IPS-15b (cell line): ENCODE data around the gene TBC1D8.

ENCODE experiments used
- H3K27me3 ChIP-seq: one replicate; pipeline ENCODE4 v1.6.1; 2013; ENCODE audit warnings: low read length; ENCODE audit not compliant: control insufficient read depth, insufficient read depth
- H3K36me3 ChIP-seq: one replicate; pipeline ENCODE4 v1.6.1; 2013; ENCODE audit warnings: low read length; ENCODE audit not compliant: control insufficient read depth, insufficient read depth
- H3K4me1 ChIP-seq: one replicate; pipeline ENCODE4 v1.6.1; 2013; ENCODE audit warnings: mild to moderate bottlenecking, low read length; ENCODE audit not compliant: control insufficient read depth, insufficient read depth
- H3K4me3 ChIP-seq: one replicate; pipeline ENCODE4 v1.5.1; 2013; ENCODE audit warnings: low read depth, low read length
- H3K9ac ChIP-seq: one replicate; pipeline ENCODE4 v1.6.1; 2013; ENCODE audit warnings: low read depth, mild to moderate bottlenecking, low read length
- H3K9me3 ChIP-seq: one replicate; pipeline ENCODE4 v1.6.1; 2013; ENCODE audit warnings: mild to moderate bottlenecking, low read length; ENCODE audit not compliant: control insufficient read depth, insufficient read depth

TBC1D8 gene

DNA sequence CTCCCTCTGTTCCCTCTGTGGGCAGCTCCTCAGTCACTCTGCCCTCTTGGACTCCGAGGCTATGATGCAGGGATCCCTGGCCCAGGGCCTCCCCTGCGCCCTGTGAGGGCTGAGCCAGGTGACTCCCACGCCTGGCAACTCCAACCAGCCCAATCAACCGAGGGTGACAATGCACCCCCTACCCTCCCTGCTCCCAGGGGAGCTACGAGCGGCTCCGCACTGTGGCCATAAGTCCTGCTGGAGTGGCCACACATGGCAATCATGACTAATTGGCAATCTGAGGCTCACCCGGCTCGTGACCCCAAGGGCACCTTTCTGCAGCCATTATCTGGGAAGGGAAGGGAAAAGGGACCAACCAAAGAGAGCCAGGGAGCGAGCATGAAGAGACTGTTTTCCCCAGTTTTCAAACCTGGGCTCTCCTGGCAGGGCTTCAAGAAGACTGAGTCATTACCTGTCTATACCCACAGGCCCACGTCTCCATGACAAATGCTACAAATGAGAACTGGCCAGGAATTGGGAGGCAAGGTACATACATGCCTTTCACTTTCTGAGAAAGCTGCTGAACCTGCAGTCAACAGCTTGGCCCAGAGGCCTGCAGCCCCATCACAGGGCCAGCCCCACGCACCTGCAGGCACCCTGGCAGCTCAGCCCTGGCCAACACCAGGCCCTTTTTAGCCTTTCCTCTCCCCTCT, 104.0 kb downstream of the TBC1D8 start:
- peaks cover 3% of the 10 kb centered on the region for H3K4me1 ChIP-seq

DNA sequence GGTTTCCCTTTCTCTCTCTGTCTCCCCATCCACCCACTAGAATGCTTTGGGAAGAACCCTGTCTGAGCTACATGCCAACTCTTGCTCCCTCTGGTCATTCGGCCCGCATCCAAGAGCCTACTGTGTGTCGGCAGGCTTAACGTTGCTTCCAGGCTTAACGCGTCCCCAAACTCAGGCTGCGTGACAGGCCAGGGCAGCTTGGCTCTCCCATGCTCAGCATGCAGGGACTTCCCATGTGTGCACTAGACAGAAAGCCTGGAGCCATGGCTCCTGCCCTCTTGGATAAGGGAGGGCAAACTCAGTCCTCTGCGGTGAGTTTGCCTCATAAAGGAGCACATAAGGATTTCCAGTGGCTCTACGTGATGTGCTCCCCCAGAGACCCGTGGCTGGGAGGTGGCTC, 105.9 kb downstream of the TBC1D8 start:
- no peaks in the 10 kb centered on the region for H3K4me1 ChIP-seq
- H3K9me3 ChIP-seq = no peaks in the 10 kb centered on the region
- H3K4me3 ChIP-seq = no peak overlapping the region
- peaks cover 2% of the 10 kb centered on the region for H3K36me3 ChIP-seq
- H3K27me3 ChIP-seq = no peaks in the 10 kb centered on the region
- no peak overlapping the region for H3K9ac ChIP-seq

More for the DNA sequence above, 104.0 kb downstream of the TBC1D8 start:
- Histone ChIP-seq H3K9me3 (no peaks in the 10 kb centered on the region), H3K36me3 (peaks cover 2% of the 10 kb centered on the region), H3K27me3 (no peaks in the 10 kb centered on the region), H3K9ac (no peak overlapping the region), H3K4me3 (no peak overlapping the region)

DNA sequence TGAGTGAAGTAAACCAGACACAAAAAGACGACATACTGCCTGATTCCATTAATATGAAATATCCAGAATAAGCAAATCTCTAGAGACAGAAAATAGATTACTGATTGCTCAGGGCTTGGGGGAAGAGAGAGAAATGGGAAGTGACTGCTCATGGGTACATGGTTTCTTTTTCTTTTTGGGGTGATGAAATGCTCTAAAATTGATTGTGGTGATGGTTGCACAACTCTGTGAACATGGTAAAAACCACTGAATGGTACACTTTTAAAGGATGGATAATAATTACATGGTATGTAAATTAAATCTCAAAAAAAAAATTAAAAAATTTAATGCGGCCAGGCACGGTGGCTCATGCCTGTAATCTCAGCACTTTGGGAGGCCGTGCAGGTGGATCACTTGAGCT, 109.8 kb downstream of the TBC1D8 start:
- H3K9ac ChIP-seq = no peak overlapping the region
- no peaks in the 10 kb centered on the region for H3K4me1 ChIP-seq
- H3K4me3 ChIP-seq = no peak overlapping the region
- H3K27me3 ChIP-seq = no peaks in the 10 kb centered on the region
- no peaks in the 10 kb centered on the region for H3K9me3 ChIP-seq
- H3K36me3 ChIP-seq = peaks cover 7% of the 10 kb centered on the region

DNA sequence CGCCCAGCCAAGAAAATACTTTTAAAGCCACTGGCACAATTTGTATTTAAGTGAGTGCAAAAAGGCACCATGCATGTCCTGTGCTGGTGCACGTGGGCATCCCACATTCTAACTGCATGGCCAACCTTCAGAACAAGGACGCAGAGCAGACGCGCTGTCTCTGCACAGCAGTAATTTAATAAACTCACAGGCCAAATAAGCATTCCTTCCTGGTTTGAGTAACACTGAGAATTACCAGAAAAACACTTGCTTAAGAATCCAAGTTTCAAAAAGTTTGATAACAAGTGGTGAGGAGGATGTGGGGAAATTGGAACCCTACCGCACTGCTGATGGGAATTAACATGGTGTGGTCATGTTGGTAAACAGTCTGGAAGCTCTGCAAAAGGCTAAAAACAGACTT, 110.4 kb downstream of the TBC1D8 start:
- H3K4me3 ChIP-seq = no peak overlapping the region
- no peaks in the 10 kb centered on the region for H3K27me3 ChIP-seq
- no peaks in the 10 kb centered on the region for H3K9me3 ChIP-seq
- peaks cover 7% of the 10 kb centered on the region for H3K36me3 ChIP-seq
- no peaks in the 10 kb centered on the region for H3K4me1 ChIP-seq
- no peak overlapping the region for H3K9ac ChIP-seq

DNA sequence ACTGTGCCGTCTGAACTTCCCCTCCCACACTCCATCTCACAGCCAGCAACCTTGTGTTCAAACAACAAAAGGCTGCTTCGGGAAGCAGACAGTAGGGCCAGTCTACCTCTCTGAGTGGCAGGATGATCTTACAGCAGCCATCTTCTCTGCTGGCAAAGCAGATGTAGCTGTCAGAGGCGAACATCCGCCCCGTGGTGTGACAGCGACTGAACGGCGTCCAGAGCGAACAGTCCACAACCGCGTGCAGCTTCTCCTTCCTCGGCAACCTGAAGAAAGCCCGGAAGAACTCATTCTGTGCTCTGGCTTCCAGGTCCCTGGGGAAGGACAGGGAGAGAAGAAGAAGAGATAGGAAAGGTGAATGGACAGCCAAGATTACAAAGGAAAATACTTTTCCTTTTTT, 111.1 kb downstream of the TBC1D8 start:
- H3K27me3 ChIP-seq = no peaks in the 10 kb centered on the region
- H3K4me1 ChIP-seq = no peaks in the 10 kb centered on the region
- no peak overlapping the region for H3K4me3 ChIP-seq
- peaks cover 10% of the 10 kb centered on the region for H3K36me3 ChIP-seq
- H3K9ac ChIP-seq = no peak overlapping the region
- no peaks in the 10 kb centered on the region for H3K9me3 ChIP-seq

DNA sequence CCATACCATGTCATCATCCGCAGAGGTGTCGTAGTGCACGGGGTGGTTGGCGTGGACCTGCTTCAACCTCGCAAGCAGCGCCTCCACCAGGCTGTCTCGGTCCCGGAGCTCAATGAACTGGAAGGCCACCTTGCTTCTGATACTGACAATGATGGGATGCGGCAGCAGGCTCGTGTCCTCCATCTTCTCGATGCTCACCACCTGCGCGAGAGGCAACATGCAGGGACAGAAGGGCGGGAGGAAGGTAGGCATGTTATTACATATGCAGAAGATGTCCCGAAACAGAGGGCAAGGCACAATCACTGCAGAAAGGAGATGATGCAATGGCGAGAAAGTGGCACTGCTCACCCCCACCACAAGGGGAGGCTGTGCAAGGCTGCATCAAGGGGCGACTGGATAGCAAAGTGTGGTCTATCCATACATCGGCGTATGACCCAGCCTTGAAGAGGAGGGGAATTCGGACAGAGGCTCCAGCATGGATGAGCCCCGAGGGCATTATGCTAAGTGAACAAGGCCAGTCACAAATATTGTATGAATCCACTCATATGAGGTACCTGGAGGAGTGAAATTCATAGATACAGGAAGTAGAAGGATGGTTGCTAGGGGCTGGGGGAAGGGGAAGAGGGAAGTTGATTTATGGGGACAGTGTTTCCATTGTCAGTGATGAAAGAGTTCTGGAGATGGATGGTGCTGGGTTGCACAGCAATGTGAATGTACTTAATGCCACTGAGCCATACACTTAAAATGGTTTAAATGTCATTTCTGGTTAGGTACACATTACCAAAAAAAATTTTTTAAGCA, 112.5 kb downstream of the TBC1D8 start:
- no peaks in the 10 kb centered on the region for H3K27me3 ChIP-seq
- no peaks in the 10 kb centered on the region for H3K4me1 ChIP-seq
- H3K9ac ChIP-seq = no peak overlapping the region
- no peak overlapping the region for H3K4me3 ChIP-seq
- peaks cover 12% of the 10 kb centered on the region for H3K36me3 ChIP-seq
- no peaks in the 10 kb centered on the region for H3K9me3 ChIP-seq

DNA sequence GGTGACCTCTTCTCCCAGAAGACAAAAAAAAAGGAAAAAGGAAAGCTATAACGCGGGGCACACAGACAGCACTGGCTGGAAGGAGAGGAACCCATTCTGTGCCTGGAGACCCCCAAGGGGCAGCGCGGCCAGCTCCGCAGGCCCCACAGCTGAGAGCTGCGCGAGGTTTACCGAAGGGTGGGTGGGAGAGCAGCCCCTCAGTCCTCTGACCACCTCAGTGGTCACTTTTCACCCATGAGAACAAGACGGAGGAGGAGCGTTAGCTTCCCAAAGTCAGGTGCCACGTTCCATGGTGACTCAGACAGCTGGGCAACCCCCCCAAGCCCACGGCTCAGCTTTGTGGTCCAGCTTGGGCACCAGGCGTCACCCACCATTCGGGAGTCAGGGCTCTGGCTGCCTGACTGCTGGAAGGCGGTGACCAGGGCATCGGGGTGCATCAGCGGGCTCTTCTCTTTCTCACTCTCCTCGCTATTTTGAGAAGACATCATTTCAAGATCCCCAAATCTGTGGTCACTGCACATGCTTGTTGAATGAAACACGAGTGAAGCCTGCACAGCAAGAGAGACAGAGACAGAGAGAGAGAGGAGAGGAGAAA, 113.9 kb downstream of the TBC1D8 start:
- Histone ChIP-seq H3K27me3 (no peaks in the 10 kb centered on the region), H3K9ac (no peak overlapping the region), H3K4me3 (no peak overlapping the region), H3K36me3 (peaks cover 12% of the 10 kb centered on the region), H3K4me1 (no peaks in the 10 kb centered on the region), H3K9me3 (no peaks in the 10 kb centered on the region)

DNA sequence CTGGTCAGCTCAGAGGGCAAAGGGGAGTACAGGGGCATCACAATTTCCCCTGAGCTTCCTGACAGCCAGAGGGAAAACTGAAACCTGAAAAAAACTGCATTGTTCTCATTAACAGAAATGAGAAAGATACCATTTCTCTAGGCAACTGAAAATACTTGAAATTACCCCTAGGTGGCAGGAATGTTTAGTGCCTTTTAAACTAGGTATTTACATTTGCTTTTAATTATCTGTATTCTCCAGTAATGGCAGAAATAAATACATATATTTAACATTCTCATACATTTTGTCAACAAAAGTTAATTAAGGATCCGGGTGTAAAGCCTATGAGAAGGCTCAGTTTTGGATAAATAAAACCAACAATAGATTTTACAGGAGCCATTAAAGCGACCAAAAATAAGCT, 114.6 kb downstream of the TBC1D8 start:
- H3K9me3 ChIP-seq = no peaks in the 10 kb centered on the region
- no peak overlapping the region for H3K4me3 ChIP-seq
- H3K9ac ChIP-seq = no peak overlapping the region
- peaks cover 12% of the 10 kb centered on the region for H3K36me3 ChIP-seq
- no peaks in the 10 kb centered on the region for H3K4me1 ChIP-seq
- H3K27me3 ChIP-seq = no peaks in the 10 kb centered on the region

DNA sequence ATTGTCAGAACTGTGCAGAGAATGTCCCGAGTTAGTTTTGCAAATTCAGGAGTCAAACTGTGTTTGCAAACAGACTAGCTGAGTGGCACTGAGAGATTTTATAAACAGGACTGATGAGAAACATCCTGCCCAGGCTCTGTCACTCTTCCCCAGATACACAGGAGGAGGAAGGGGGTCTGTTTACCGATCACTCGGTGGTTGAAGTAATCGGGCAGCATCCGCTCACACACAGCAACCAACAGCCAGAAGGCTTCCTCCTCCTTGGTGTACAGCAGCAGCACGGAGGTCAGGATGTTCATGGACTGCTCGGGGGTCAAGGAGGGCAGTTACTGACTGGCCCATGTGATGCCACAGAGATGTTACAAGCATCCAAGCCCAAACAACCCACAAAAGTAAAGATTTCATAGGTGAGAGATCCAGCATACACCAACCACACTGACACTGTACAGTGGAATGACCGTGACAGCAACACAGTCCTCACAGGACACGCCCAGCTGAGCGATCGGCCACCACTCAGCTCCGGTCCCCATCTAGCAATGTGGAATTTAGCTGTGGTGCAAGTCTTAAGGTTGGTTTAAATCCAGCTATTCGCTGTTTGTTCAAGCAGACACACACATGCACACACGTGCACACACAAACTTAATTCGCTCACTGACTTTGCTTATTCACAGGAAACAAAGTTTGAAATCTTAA, 119.0 kb downstream of the TBC1D8 start:
- H3K9ac ChIP-seq = no peak overlapping the region
- H3K27me3 ChIP-seq = no peaks in the 10 kb centered on the region
- H3K4me1 ChIP-seq = no peaks in the 10 kb centered on the region
- H3K9me3 ChIP-seq = no peaks in the 10 kb centered on the region
- H3K4me3 ChIP-seq = no peak overlapping the region
- peaks cover 5% of the 10 kb centered on the region for H3K36me3 ChIP-seq

DNA sequence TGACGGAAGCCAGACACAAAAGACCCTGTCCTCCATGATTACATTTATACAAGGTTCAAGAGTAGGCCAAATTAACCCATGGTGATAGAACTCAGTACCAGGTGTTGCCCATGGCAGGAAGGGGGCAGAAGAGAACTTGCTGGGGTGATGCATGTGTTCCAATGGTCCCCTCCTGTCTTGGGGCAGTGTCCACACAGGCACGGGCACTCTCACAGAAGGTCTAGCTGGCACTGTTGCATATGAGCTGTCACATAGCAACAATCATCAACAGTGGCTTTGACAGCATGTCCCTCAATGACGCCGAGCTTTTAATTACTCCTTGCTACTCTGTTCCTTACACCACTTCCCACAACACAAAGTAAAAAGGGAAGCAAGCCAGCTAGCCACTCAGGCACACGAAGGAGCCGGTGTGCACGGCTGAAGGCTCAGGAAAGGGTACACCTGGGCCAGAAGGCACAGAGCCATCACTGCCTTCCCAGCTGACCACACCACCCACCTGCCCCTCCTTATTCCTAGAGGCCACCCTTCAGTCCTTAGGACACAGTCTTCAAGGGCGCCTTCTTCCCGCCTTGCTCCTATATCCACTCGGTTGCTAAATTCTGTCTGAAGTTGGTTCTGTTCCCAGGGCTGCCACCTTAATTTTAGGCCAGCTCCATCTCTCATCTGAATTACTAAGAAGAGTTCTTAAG, 120.2 kb downstream of the TBC1D8 start:
- H3K27me3 ChIP-seq = no peaks in the 10 kb centered on the region
- peaks cover 5% of the 10 kb centered on the region for H3K36me3 ChIP-seq
- no peak overlapping the region for H3K4me3 ChIP-seq
- H3K4me1 ChIP-seq = peaks cover 4% of the 10 kb centered on the region
- no peaks in the 10 kb centered on the region for H3K9me3 ChIP-seq
- no peak overlapping the region for H3K9ac ChIP-seq

DNA sequence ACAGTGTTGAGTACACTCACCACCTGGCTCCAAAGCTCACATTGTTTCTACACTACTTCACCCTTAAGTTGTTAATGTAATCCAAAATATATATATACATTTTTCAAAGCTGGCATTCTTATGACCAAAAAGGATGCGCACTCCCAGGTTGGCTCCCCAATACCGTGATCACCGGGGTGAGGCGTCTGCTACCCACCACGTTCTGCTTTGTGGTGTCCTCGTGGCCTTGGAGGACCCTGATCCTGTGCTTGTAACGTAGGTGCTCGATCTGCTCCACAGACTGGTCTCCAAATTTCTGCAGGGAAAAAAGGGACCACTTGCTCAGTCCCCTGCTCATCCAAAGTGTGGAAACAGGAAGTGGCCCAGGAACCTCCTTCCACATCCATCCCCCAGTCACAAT, 123.3 kb downstream of the TBC1D8 start:
- Histone ChIP-seq H3K9ac (no peak overlapping the region), H3K4me1 (peaks cover 9% of the 10 kb centered on the region), H3K9me3 (no peaks in the 10 kb centered on the region), H3K4me3 (no peak overlapping the region), H3K27me3 (no peaks in the 10 kb centered on the region), H3K36me3 (no peaks in the 10 kb centered on the region)
